ENCODE measurements around the gene MARCHF2. TPM values are rescaled to one million over a fixed set of nuclear protein-coding genes. Genes with fewer than 3 reads are reported as not detected.

The MARCHF2 gene
- total RNA-seq, 4 donors from 2014 or later = 44.1 to 161 (median 62.8) TPM

DNA sequence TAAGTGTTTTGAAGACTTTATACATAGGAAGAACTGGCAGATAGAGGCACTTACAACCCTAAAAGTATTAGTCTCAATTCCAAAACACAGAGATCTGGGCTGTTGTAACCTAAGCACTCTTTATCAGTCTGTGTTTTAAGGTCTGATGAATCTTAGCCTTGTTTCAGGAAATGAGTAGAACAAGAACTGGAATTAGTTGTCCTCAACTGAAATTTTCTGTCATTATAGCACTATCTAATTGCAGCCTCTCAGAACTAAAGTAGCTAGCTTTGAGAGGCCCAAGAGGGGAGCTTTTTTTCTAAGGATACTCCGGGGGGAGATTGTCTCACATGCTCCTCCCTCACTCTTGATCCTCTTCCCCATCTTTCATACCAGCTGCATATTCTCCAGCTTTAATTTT, 44.7 kb downstream of the MARCHF2 start:
- intact Hi-C loops (cut with DNase I; ENCODE audit: low total_unique reads) = no loop called here
- no peak for DNase-seq
- Histone ChIP-seq H3K27me3 (no peaks in the 10 kb centered on the region), H3K36me3 (no peaks in the 10 kb centered on the region), H3K4me3 (no peak overlapping the region), H3K4me1 (peaks cover 10 to 11% of the 10 kb centered on the region in 2 donors), H3K27ac (peak overlapping the region in 1 of 2 donors; percentile 76), H3K9me3 (no peaks in the 10 kb centered on the region)
- no peak for TF ChIP-seq POLR2A (IDR thresholded peaks at IDR 0.05)
- TF ChIP-seq, protein P1, sequence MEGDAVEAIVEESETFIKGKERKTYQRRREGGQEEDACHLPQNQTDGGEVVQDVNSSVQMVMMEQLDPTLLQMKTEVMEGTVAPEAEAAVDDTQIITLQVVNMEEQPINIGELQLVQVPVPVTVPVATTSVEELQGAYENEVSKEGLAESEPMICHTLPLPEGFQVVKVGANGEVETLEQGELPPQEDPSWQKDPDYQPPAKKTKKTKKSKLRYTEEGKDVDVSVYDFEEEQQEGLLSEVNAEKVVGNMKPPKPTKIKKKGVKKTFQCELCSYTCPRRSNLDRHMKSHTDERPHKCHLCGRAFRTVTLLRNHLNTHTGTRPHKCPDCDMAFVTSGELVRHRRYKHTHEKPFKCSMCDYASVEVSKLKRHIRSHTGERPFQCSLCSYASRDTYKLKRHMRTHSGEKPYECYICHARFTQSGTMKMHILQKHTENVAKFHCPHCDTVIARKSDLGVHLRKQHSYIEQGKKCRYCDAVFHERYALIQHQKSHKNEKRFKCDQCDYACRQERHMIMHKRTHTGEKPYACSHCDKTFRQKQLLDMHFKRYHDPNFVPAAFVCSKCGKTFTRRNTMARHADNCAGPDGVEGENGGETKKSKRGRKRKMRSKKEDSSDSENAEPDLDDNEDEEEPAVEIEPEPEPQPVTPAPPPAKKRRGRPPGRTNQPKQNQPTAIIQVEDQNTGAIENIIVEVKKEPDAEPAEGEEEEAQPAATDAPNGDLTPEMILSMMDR (IDR thresholded peaks at IDR 0.05) = no peak

DNA sequence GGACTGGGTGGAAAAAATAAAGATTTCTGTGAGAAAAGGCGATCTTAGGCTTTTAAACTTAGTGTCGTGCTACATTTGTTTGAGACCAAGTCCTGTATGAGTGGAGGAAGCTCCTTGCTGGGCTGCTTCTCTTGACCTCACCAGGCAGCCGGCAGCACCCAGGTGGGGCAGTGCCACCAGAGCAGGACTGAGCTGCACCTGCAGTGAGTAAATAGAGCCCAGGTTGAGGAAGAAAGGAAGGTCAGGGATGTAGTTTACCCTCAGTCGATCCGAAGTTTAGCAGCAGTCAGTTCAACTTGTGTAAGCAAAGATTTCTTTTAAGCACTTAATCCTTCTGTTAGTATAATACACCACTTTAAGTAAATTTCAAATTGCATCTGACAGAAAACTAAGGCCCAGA, 45.3 kb downstream of the MARCHF2 start:
- intact Hi-C loops (cut with DNase I; ENCODE audit: low total_unique reads) = no loop called here
- Histone ChIP-seq H3K4me1 (peaks cover 10 to 11% of the 10 kb centered on the region in 2 donors), H3K27me3 (no peaks in the 10 kb centered on the region), H3K4me3 (no peak overlapping the region), H3K36me3 (no peaks in the 10 kb centered on the region), H3K27ac (peak overlapping the region in 1 of 2 donors; percentile 76), H3K9me3 (no peaks in the 10 kb centered on the region)
- TF ChIP-seq, protein P1 (IDR thresholded peaks at IDR 0.05) = no peak
- no peak for TF ChIP-seq POLR2A (IDR thresholded peaks at IDR 0.05)
- no peak for DNase-seq

DNA sequence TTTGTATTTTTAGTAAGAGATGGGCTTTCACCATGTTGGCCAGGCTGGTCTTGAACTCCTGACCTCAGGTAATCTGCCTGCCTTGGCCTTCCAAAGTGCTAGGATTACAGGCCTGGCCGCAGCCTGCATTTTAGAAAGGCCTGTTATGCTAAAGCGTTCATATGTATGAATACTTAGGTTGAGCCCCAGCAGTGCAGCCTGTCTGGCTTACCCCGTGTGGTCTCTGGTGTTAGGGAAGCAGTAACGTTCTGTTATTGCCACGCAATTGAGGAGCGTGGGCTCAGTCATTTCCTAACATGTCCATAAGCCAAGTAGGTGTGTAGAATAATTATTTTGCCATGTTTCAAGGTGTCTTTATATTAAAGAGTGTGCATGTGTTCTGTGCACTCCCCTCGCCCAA, 46.0 kb downstream of the MARCHF2 start:
- Histone ChIP-seq H3K27me3 (no peaks in the 10 kb centered on the region), H3K9me3 (no peaks in the 10 kb centered on the region), H3K4me1 (peaks cover 10 to 11% of the 10 kb centered on the region in 2 donors), H3K27ac (peak overlapping the region; percentile 49 to 76), H3K4me3 (no peak overlapping the region), H3K36me3 (no peaks in the 10 kb centered on the region)
- no peak for DNase-seq
- no peak for TF ChIP-seq POLR2A (IDR thresholded peaks at IDR 0.05)
- TF ChIP-seq, protein P1 (IDR thresholded peaks at IDR 0.05) = no peak
- intact Hi-C loops (cut with DNase I; ENCODE audit: low total_unique reads) = no loop called here

DNA sequence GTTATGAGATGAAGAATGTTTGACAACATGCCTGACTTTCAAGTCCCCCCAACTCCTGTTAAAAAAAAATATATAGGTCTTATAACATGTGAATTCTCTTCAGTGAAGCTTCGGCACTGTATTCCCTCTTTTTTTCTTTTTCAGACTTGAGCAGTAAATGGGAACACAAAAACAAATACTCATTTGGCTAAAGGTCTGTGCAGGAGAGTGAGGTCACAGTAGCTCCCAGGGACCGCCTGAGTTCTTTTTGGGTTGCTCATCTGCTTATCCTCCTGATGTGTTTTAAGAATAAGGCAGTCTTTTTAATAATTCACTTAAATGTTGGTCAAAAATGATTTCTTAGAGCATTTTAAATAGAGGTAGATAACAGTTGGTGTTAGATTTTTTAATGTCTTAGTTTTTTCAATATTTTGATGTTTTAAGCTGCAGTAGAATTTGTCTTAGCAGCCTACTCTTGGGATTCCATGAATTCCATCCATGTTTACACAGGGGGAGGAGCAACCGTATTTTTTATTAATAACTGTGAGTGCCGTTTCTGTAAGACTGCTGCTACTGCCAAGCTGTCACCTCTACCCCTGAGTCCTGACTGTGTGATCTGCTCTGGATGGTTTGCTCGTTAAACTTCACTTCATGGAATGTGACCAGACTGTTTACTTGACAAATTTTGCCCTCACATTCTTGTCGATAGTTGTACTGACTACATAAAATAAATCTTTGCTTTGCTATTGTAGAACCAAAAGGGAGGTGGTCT, 46.6 kb downstream of the MARCHF2 start:
- TF ChIP-seq, protein P1 (IDR thresholded peaks at IDR 0.05) = no peak
- no peak for TF ChIP-seq POLR2A (IDR thresholded peaks at IDR 0.05)
- intact Hi-C loops (cut with DNase I; ENCODE audit: low total_unique reads) = no loop called here
- H3K36me3 ChIP-seq = no peaks in the 10 kb centered on the region
- no peak for DNase-seq
- H3K4me1 ChIP-seq = peaks cover 10 to 11% of the 10 kb centered on the region in 2 donors
- H3K27ac ChIP-seq = peak overlapping the region; percentile 49 to 76
- no peaks in the 10 kb centered on the region for H3K9me3 ChIP-seq
- H3K27me3 ChIP-seq = no peaks in the 10 kb centered on the region
- no peak overlapping the region for H3K4me3 ChIP-seq

DNA sequence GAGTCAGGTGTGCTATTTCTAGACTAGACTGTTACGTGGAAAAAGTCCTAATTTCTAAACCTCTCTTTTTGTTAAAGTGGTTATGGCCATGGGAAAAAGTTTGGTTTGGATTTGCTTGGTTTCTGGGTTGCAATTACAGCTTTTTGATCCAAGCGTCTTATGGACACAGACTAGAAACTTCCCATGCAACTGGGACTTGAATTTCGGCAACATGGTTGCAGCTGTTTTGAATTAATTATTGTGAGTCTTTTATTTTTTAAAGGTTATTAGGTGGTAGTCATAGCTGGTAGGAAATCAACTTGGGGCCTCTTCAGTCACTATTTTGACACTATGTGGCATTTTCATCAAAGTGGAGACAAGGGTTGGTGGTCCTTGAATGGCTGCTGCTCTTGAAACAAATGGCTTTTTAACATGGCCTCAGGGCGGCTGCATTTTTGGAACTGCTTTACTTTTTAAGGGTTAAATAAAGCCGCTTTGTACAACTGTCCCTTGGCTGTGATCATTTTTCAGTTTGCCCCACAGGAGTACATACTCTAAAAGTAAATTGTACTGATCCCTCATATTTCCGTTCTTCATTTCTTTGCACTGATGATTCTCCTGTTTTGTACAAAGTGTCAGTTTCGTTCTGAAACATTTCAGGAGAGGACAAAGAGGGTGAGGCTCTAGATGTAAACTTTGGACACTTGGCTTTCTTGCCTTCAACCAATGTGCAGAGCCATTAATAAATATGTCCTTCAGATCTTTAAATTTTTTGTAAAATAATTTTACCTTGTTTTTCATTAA, 47.6 kb downstream of the MARCHF2 start:
- no peak for TF ChIP-seq POLR2A (IDR thresholded peaks at IDR 0.05)
- TF ChIP-seq, protein P1 (IDR thresholded peaks at IDR 0.05) = no peak
- H3K9me3 ChIP-seq = no peaks in the 10 kb centered on the region
- intact Hi-C loops (cut with DNase I; ENCODE audit: low total_unique reads) = no loop called here
- H3K27ac ChIP-seq = peak overlapping the region; percentile 49 to 76
- H3K36me3 ChIP-seq = no peaks in the 10 kb centered on the region
- peaks cover 10 to 11% of the 10 kb centered on the region in 2 donors for H3K4me1 ChIP-seq
- DNase-seq = no peak
- H3K27me3 ChIP-seq = no peaks in the 10 kb centered on the region
- H3K4me3 ChIP-seq = no peak overlapping the region
